ENCODE measurements around the gene BMPR1B.
"Not testable (repeated sequence)": the region's sequence is repeated elsewhere in the genome, so short reads cannot be mapped to it uniquely, and the experiment has no call there.

BMPR1B gene

GRCh38 chr4:94834501-94834900, 76.7 kb downstream of the BMPR1B start:
- no peak overlapping the region for H3K4me3 ChIP-seq (replicated peaks in 1 of 2; ENCODE audit: low read depth in 2 of 2, low read length in 2 of 2)
- TF ChIP-seq CTCF (IDR thresholded peaks at IDR 0.05; ENCODE audit: low read depth, low read length), result no peak
- no peak for DNase-seq (ENCODE audit: low read depth in 2 of 2)

DNA sequence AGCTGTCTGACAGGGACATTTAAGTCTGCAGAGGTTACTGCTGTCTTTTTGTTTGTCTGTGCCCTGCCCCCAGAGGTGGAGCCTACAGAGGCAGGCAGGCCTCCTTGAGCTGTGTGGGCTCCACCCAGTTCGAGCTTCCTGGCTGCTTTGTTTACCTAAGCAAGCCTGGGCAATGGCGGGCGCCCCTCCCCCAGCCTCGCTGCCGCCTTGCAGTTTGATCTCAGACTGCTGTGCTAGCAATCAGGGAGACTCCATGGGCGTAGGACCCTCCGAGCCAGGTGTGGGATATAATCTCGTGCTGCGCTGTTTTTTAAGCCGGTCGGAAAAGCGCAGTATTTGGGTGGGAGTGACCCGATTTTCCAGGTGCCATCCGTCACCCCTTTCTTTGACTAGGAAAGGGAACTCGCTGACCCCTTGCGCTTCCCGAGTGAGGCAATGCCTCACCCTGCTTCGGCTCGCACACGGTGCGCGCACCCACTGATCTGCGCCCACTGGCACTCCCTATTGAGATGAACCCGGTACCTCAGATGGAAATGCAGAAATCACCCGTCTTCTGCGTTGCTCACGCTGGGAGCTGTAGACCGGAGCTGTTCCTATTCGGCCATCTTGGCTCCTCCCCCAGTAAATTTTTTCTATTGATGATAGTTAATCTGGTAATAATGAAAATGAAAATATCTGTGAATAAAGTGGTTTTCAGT, 83.6 kb downstream of the BMPR1B start:
- DNase-seq (ENCODE audit: low read depth in 2 of 2); H3K4me3 ChIP-seq (replicated peaks in 1 of 2; ENCODE audit: low read depth in 2 of 2, low read length in 2 of 2): not testable (repeated sequence)

GRCh38 chr4:94841864-94842221, 84.1 kb downstream of the BMPR1B start:
- DNase-seq (ENCODE audit: low read depth in 2 of 2), result no peak
- no peak for TF ChIP-seq CTCF (IDR thresholded peaks at IDR 0.05; ENCODE audit: low read depth, low read length)
- no peak overlapping the region for H3K4me3 ChIP-seq (replicated peaks in 1 of 2; ENCODE audit: low read depth in 2 of 2, low read length in 2 of 2)

DNA sequence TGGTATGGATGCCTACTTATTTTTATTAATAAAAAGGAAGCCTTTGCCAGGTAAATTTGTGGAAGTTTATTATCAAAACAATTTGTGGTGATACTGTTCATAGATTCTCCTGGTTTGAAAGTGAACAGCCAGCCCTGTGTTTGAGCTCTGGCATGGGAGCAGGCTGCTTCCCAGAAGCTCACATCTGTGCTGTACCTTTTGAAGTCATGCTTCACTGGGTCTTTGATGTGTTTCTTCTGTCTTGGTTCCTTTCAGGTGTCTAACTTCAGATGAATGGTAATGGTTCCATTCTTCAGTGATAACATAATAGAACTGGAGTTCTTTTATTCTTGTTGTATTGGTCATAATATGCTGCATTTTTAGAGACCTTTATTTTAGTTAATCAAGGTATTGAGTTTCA, 85.5 kb downstream of the BMPR1B start:
- DNase-seq (ENCODE audit: low read depth in 2 of 2), result no peak
- H3K4me3 ChIP-seq (replicated peaks in 1 of 2; ENCODE audit: low read depth in 2 of 2, low read length in 2 of 2), result no peak overlapping the region
- TF ChIP-seq CTCF (IDR thresholded peaks at IDR 0.05; ENCODE audit: low read depth, low read length), result no peak

- no peak overlapping the region for H3K4me3 ChIP-seq (replicated peaks in 1 of 2; ENCODE audit: low read depth in 2 of 2, low read length in 2 of 2)
- no peak for TF ChIP-seq CTCF (IDR thresholded peaks at IDR 0.05; ENCODE audit: low read depth, low read length)
- no peak for DNase-seq (ENCODE audit: low read depth in 2 of 2)
Observed at GRCh38 chr4:94848326-94848725, 90.6 kb downstream of the BMPR1B start.

DNA sequence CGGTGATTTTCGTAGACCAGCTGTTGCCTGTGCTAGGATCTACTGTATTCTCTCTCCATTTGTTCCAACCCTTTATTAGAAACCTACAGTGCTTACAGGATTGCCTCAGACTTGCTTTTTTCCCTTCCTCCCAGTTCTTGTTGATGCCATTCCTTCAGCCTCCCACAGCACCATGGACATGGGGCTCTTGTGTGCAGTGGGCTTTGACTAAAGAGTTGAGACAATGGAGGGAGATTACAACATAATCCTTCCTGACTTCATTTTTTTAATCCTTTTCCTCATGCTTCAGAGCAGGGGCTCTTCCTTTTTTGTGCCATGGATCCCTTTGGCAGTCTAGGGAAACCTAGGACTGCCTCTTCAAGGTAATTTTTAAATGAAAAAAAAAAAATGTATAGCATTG, 92.1 kb downstream of the BMPR1B start:
- no peak for TF ChIP-seq CTCF (IDR thresholded peaks at IDR 0.05; ENCODE audit: low read depth, low read length)
- peak in 1 of 2 donors; percentile 4 for DNase-seq (ENCODE audit: low read depth in 2 of 2)
- no peak overlapping the region for H3K4me3 ChIP-seq (replicated peaks in 1 of 2; ENCODE audit: low read depth in 2 of 2, low read length in 2 of 2)

DNA sequence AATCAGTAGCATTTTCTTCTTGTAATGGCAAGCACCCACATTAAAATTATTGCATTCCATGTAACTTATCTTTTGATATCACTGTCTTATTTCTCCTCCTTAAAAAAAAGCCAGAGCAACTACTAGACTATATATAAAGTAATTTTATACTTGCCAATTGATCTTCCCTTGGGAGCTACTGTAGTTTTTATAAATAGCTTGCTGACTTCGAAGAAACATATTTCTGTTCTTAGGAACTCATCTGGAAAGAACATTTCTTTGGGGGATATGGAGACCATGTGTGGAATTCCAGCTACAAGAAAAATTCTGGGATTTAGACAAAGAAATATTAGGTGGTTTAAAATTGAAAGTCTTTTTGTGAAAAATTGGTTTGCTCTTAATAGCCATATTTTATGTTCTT, 94.9 kb downstream of the BMPR1B start:
- peak; percentile 7 for DNase-seq (ENCODE audit: low read depth in 2 of 2)
- TF ChIP-seq CTCF (IDR thresholded peaks at IDR 0.05; ENCODE audit: low read depth, low read length), result no peak
- no peak overlapping the region for H3K4me3 ChIP-seq (replicated peaks in 1 of 2; ENCODE audit: low read depth in 2 of 2, low read length in 2 of 2)

Measured in cardiac fibroblast (primary cell).